Measurements from ENCODE around the gene CRYL1. TPM values are rescaled to one million over a fixed set of nuclear protein-coding genes. Genes with fewer than 3 reads are reported as not detected.

The CRYL1 gene
- total RNA-seq (16.2 TPM), polyA plus RNA-seq (10 to 100 TPM; 45.8 to 55.0 (median 53.7) TPM)

GRCh38 chr13:20525601-20526544 is at the start of gene CRYL1:
Gene CRYL1 (minus strand): TSS chr13:20525857. CDS start chr13:20525794, 63 bp downstream.
- Mint-ChIP-seq H3K4me1 (peaks cover 0 to 50% (median 21%) of the 10 kb centered on the region in 4 donors), H3K27ac (peak within 1 kb of the TSS; percentile 87 to 97 (median 91)), H3K27me3 (peaks cover 10% of the 10 kb centered on the region)

GRCh38 chr13:20573636-20574035 is 48.0 kb upstream of the CRYL1 start:
- peaks cover 4% of the 10 kb centered on the region for H3K36me3 ChIP-seq (ENCODE audit: control insufficient read depth, insufficient read depth, low read length)
- no peak overlapping the region for H3K27ac ChIP-seq (ENCODE audit: insufficient read depth, low read length, poor library complexity, severe bottlenecking)
- peaks cover 41% of the 10 kb centered on the region for H3K36me3 Mint-ChIP-seq
- H3K27me3 Mint-ChIP-seq, result no peaks in the 10 kb centered on the region
- peaks cover 5 to 17% (median 10%) of the 10 kb centered on the region in 4 donors for H3K4me1 Mint-ChIP-seq
- H3K4me1 ChIP-seq (ENCODE audit: control insufficient read depth, insufficient read depth, low read length, poor library complexity, severe bottlenecking), result no peaks in the 10 kb centered on the region
- peaks cover 0 to 4% (median 0%) of the 10 kb centered on the region in 7 donors for H3K9me3 Mint-ChIP-seq
- no peak overlapping the region for H3K27ac Mint-ChIP-seq
- ATAC-seq (ENCODE audit: low read depth in 2 of 2), result no peak
- H3K4me3 Mint-ChIP-seq, result no peak overlapping the region
- H3K27me3 ChIP-seq (ENCODE audit: control insufficient read depth, insufficient read depth, low read length), result no peaks in the 10 kb centered on the region
- no peak overlapping the region for H3K4me3 ChIP-seq (ENCODE audit: low read depth, low read length)
- DNase-seq, result no peak
- no peaks in the 10 kb centered on the region for H3K9me3 ChIP-seq (ENCODE audit: control insufficient read depth in 2 of 2, low read length in 2 of 2)

More at GRCh38 chr13:20525601-20526544, at the start of gene CRYL1:
- Mint-ChIP-seq H3K4me3 (peak within 1 kb of the TSS; percentile 90 to 96 (median 90)), H3K9me3 (peaks cover 0 to 3% (median 0%) of the 10 kb centered on the region in 7 donors), H3K36me3 (no peaks in the 10 kb centered on the region)
- H3K4me1 ChIP-seq (ENCODE audit: control insufficient read depth, insufficient read depth, low read length, poor library complexity, severe bottlenecking), result peaks cover 15% of the 10 kb centered on the region
- peak within 1 kb of the TSS; percentile 83 for H3K27ac ChIP-seq (ENCODE audit: insufficient read depth, low read length, poor library complexity, severe bottlenecking)
- ATAC-seq (ENCODE audit: low read depth in 2 of 2) (peak; percentile 86), DNase-seq (peak; percentile 66 to 81 (median 70))
- no peaks in the 10 kb centered on the region for H3K9me3 ChIP-seq (ENCODE audit: control insufficient read depth in 2 of 2, low read length in 2 of 2)
- H3K4me3 ChIP-seq (ENCODE audit: low read depth, low read length), result peak within 1 kb of the TSS; percentile 91
- H3K36me3 ChIP-seq (ENCODE audit: control insufficient read depth, insufficient read depth, low read length), result no peaks in the 10 kb centered on the region
- no peaks in the 10 kb centered on the region for H3K27me3 ChIP-seq (ENCODE audit: control insufficient read depth, insufficient read depth, low read length)

GRCh38 chr13:20573186-20573585 is 47.5 kb upstream of the CRYL1 start:
- peak overlapping the region in 1 of 3 donors; percentile 31 for H3K27ac Mint-ChIP-seq

GRCh38 chr13:20571676-20572075 is 46.0 kb upstream of the CRYL1 start:
- H3K36me3 ChIP-seq (ENCODE audit: control insufficient read depth, insufficient read depth, low read length), result peaks cover 4% of the 10 kb centered on the region
- no peaks in the 10 kb centered on the region for H3K27me3 Mint-ChIP-seq
- no peak overlapping the region for H3K27ac Mint-ChIP-seq
- ATAC-seq (ENCODE audit: low read depth in 2 of 2), result no peak
- H3K27ac ChIP-seq (ENCODE audit: insufficient read depth, low read length, poor library complexity, severe bottlenecking), result no peak overlapping the region
- no peak overlapping the region for H3K4me3 ChIP-seq (ENCODE audit: low read depth, low read length)
- no peak for DNase-seq
- H3K27me3 ChIP-seq (ENCODE audit: control insufficient read depth, insufficient read depth, low read length), result no peaks in the 10 kb centered on the region
- peaks cover 0 to 3% (median 0%) of the 10 kb centered on the region in 7 donors for H3K9me3 Mint-ChIP-seq
- H3K4me3 Mint-ChIP-seq, result peak overlapping the region in 2 of 4 donors; percentile 7 to 64
- H3K36me3 Mint-ChIP-seq, result peaks cover 29% of the 10 kb centered on the region
- peaks cover 10 to 28% (median 13%) of the 10 kb centered on the region in 4 donors for H3K4me1 Mint-ChIP-seq
- no peaks in the 10 kb centered on the region for H3K9me3 ChIP-seq (ENCODE audit: control insufficient read depth in 2 of 2, low read length in 2 of 2)
- peaks cover 7% of the 10 kb centered on the region for H3K4me1 ChIP-seq (ENCODE audit: control insufficient read depth, insufficient read depth, low read length, poor library complexity, severe bottlenecking)

More at GRCh38 chr13:20573186-20573585, 47.5 kb upstream of the CRYL1 start:
- Histone ChIP-seq H3K36me3 (ENCODE audit: control insufficient read depth, insufficient read depth, low read length) (peaks cover 4% of the 10 kb centered on the region), H3K4me3 (ENCODE audit: low read depth, low read length) (no peak overlapping the region), H3K27me3 (ENCODE audit: control insufficient read depth, insufficient read depth, low read length) (no peaks in the 10 kb centered on the region), H3K27ac (ENCODE audit: insufficient read depth, low read length, poor library complexity, severe bottlenecking) (no peak overlapping the region), H3K4me1 (ENCODE audit: control insufficient read depth, insufficient read depth, low read length, poor library complexity, severe bottlenecking) (no peaks in the 10 kb centered on the region), H3K9me3 (ENCODE audit: control insufficient read depth in 2 of 2, low read length in 2 of 2) (no peaks in the 10 kb centered on the region)
- Mint-ChIP-seq H3K4me3 (no peak overlapping the region), H3K4me1 (peaks cover 5 to 18% (median 11%) of the 10 kb centered on the region in 4 donors), H3K36me3 (peaks cover 37% of the 10 kb centered on the region), H3K27me3 (no peaks in the 10 kb centered on the region), H3K9me3 (peaks cover 0 to 4% (median 0%) of the 10 kb centered on the region in 7 donors)
- no peak for DNase-seq
- ATAC-seq (ENCODE audit: low read depth in 2 of 2), result no peak

- peaks cover 5 to 35% (median 11%) of the 10 kb centered on the region in 4 donors for H3K4me1 Mint-ChIP-seq
- H3K27ac Mint-ChIP-seq, result no peak overlapping the region
- Histone ChIP-seq H3K4me3 (ENCODE audit: low read depth, low read length) (no peak overlapping the region), H3K9me3 (ENCODE audit: control insufficient read depth in 2 of 2, low read length in 2 of 2) (no peaks in the 10 kb centered on the region), H3K27me3 (ENCODE audit: control insufficient read depth, insufficient read depth, low read length) (no peaks in the 10 kb centered on the region), H3K36me3 (ENCODE audit: control insufficient read depth, insufficient read depth, low read length) (peaks cover 3% of the 10 kb centered on the region), H3K27ac (ENCODE audit: insufficient read depth, low read length, poor library complexity, severe bottlenecking) (no peak overlapping the region), H3K4me1 (ENCODE audit: control insufficient read depth, insufficient read depth, low read length, poor library complexity, severe bottlenecking) (peaks cover 14% of the 10 kb centered on the region)
- no peaks in the 10 kb centered on the region for H3K27me3 Mint-ChIP-seq
- H3K9me3 Mint-ChIP-seq, result peaks cover 0 to 5% (median 0%) of the 10 kb centered on the region in 7 donors
- H3K36me3 Mint-ChIP-seq, result peaks cover 18% of the 10 kb centered on the region
- ATAC-seq (ENCODE audit: low read depth in 2 of 2) (no peak), DNase-seq (no peak)
- peak overlapping the region in 1 of 4 donors; percentile 57 for H3K4me3 Mint-ChIP-seq
Measured at GRCh38 chr13:20570517-20570916, 44.9 kb upstream of the CRYL1 start.

- Histone ChIP-seq H3K27me3 (ENCODE audit: control insufficient read depth, insufficient read depth, low read length) (no peaks in the 10 kb centered on the region), H3K9me3 (ENCODE audit: control insufficient read depth in 2 of 2, low read length in 2 of 2) (no peaks in the 10 kb centered on the region), H3K36me3 (ENCODE audit: control insufficient read depth, insufficient read depth, low read length) (no peaks in the 10 kb centered on the region), H3K4me3 (ENCODE audit: low read depth, low read length) (peak overlapping the region; percentile 77), H3K27ac (ENCODE audit: insufficient read depth, low read length, poor library complexity, severe bottlenecking) (peak overlapping the region; percentile 65), H3K4me1 (ENCODE audit: control insufficient read depth, insufficient read depth, low read length, poor library complexity, severe bottlenecking) (peaks cover 14% of the 10 kb centered on the region)
- peak overlapping the region; percentile 84 to 95 (median 92) for H3K4me3 Mint-ChIP-seq
- H3K9me3 Mint-ChIP-seq, result peaks cover 0 to 5% (median 4%) of the 10 kb centered on the region in 7 donors
- H3K36me3 Mint-ChIP-seq, result peaks cover 8% of the 10 kb centered on the region
- no peak for DNase-seq
- peaks cover 5 to 31% (median 17%) of the 10 kb centered on the region in 4 donors for H3K4me1 Mint-ChIP-seq
- peak overlapping the region; percentile 83 to 94 (median 89) for H3K27ac Mint-ChIP-seq
- no peak for ATAC-seq (ENCODE audit: low read depth in 2 of 2)
- no peaks in the 10 kb centered on the region for H3K27me3 Mint-ChIP-seq
Measured at GRCh38 chr13:20567881-20568528, 42.3 kb upstream of the CRYL1 start.

All from CD4-positive, CD25-positive, alpha-beta regulatory T cell (primary cell).